Peyer's patch (tissue), 4 donors: ENCODE results near the gene PTPRM. TPM values are rescaled to one million over a fixed set of nuclear protein-coding genes. Genes with fewer than 3 reads are reported as not detected.

Source experiments
- DNase-seq, 3 donors: peaks; one replicate each; pipeline ENCODE4 v3.0.0-alpha.2; 2017 to 2019
- H3K27ac ChIP-seq, 4 donors: fragments of 200-600 bp; sonication (generic); one replicate each; pipeline ENCODE4 v1.5.1; 2016 to 2019
- H3K27me3 ChIP-seq, 2 donors: fragments of 200-600 bp; sonication (generic); one replicate each; pipeline ENCODE4 v1.5.1; 2019
- H3K36me3 ChIP-seq, 3 donors: fragments of 200-600 bp; sonication (generic); one replicate each; pipeline ENCODE4 v1.5.1; 2016 to 2019
- H3K4me1 ChIP-seq, 4 donors: fragments of 200-600 bp; sonication (generic); one replicate each; pipeline ENCODE4 v1.5.1; 2016 to 2019
- H3K4me3 ChIP-seq, 4 donors: fragments of 200-600 bp; sonication (generic); 1 replicate in 3 of 4; 2 replicates in 1 of 4; pipeline ENCODE4 v1.5.1; 2016 to 2019; ENCODE audit warnings: mild to moderate bottlenecking in 1 of 4
- H3K9me3 ChIP-seq, 4 donors: fragments of 200-600 bp; sonication (generic); one replicate each; pipeline ENCODE4 v1.5.1; 2016 to 2019; ENCODE audit warnings: mild to moderate bottlenecking in 1 of 4
- POLR2A ChIP-seq, 2 donors: fragments of 450-650 bp; IDR thresholded peaks; one replicate each; pipeline ENCODE4 v1.5.1; 2017; ENCODE audit warnings: antibody characterized with exemption in 2 of 2, mild to moderate bottlenecking in 2 of 2, moderate library complexity in 2 of 2
- total RNA-seq, 4 donors: library from RNA; depleted of rRNA; stranded (reverse); fragments of >200 nt; gene quantifications; one replicate each; pipeline ENCODE4 v1.1.0, GENCODE V29; 2016
- TF ChIP-seq, protein P1 (sequence below), 6 experiments: fragments of 450-650 bp in 4 of 6; fragments of 200-600 bp in 2 of 6; sonication (generic) in 1 of 6; IDR thresholded peaks; one replicate each; pipeline ENCODE4 v1.5.1; 2017 to 2019; ENCODE audit warnings: antibody characterized with exemption in 6 of 6, mild to moderate bottlenecking in 3 of 6, moderate library complexity in 1 of 6

The PTPRM gene
- total RNA-seq, 4 donors from 2014 or later: 39.6 to 211 (median 80.3) TPM

DNA sequence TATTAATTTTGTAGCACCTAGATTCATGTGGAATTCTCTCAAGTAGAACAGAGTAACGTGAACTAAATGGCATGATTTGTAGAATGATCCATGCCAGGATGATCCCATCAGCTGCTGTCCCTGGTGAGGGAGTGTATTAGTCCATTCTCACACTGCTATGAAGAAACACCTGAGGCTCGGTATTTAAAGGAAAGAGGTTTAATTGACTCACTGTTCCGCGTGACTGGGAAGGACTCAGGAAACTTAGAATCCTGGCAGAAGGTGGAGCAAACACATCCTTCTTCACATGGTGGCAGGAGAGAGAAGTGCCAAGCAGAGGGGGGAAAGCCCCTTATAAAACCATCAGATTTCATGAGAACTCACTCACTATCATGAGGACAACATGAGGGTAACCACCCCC lies 312.6 kb downstream of the PTPRM start:
- Histone ChIP-seq H3K36me3 (no peaks in the 10 kb centered on the region), H3K27ac (no peak overlapping the region)
- TF ChIP-seq, protein P1, sequence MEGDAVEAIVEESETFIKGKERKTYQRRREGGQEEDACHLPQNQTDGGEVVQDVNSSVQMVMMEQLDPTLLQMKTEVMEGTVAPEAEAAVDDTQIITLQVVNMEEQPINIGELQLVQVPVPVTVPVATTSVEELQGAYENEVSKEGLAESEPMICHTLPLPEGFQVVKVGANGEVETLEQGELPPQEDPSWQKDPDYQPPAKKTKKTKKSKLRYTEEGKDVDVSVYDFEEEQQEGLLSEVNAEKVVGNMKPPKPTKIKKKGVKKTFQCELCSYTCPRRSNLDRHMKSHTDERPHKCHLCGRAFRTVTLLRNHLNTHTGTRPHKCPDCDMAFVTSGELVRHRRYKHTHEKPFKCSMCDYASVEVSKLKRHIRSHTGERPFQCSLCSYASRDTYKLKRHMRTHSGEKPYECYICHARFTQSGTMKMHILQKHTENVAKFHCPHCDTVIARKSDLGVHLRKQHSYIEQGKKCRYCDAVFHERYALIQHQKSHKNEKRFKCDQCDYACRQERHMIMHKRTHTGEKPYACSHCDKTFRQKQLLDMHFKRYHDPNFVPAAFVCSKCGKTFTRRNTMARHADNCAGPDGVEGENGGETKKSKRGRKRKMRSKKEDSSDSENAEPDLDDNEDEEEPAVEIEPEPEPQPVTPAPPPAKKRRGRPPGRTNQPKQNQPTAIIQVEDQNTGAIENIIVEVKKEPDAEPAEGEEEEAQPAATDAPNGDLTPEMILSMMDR (IDR thresholded peaks at IDR 0.05): no peak
- no peak for TF ChIP-seq POLR2A (IDR thresholded peaks at IDR 0.05)

DNA sequence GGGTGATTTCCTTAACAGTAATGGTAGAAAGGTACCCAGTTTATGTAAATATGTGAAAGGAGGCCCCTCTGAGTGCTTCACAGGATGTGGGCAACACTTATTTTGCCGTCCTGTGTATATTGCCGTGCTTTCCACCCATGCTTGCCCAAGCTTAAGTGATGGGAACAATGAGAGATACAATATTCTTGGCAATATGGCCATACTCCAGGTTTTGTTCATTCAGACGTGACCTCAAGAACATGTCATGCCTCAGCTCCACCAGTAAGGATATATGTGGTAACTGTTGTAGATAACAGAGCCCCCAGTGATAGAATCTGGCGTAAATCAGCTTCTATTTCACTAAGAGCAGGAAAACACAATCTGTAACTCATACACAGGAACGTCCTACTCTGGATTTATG lies 318.7 kb downstream of the PTPRM start:
- TF ChIP-seq, protein P1 (IDR thresholded peaks at IDR 0.05): no peak
- TF ChIP-seq POLR2A (IDR thresholded peaks at IDR 0.05): no peak
- no peak overlapping the region for H3K27ac ChIP-seq
- H3K9me3 ChIP-seq: no peaks in the 10 kb centered on the region
- H3K4me3 ChIP-seq: no peak overlapping the region
- H3K36me3 ChIP-seq: no peaks in the 10 kb centered on the region
- no peaks in the 10 kb centered on the region for H3K27me3 ChIP-seq
- no peaks in the 10 kb centered on the region for H3K4me1 ChIP-seq
- no peak for DNase-seq

More for the DNA sequence above, 312.6 kb downstream of the PTPRM start:
- H3K9me3 ChIP-seq: no peaks in the 10 kb centered on the region
- H3K4me3 ChIP-seq: no peak overlapping the region
- H3K27me3 ChIP-seq: no peaks in the 10 kb centered on the region
- no peak for DNase-seq
- H3K4me1 ChIP-seq: peaks cover 0 to 10% (median 0%) of the 10 kb centered on the region in 4 donors

DNA sequence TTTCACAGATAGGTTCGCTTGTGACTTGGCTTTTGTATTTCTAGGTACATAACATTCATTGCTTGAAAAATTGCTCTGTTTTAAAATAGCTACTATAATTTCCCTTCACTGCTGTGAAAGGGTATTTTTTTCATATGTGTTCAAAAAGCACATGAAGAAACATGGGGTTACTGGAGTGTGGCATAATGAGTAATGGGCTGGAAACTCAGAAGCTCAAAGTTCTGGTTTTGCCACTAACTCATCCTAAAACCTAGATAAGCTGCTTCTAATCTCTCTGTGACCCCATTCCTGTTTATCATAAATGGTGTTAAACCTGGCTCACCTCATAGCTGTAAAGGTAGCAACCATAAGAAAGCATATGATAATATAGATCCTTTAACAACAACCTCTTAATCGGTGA lies 319.3 kb downstream of the PTPRM start:
- Histone ChIP-seq H3K9me3 (no peaks in the 10 kb centered on the region), H3K27me3 (no peaks in the 10 kb centered on the region), H3K27ac (no peak overlapping the region), H3K4me3 (no peak overlapping the region), H3K4me1 (no peaks in the 10 kb centered on the region), H3K36me3 (no peaks in the 10 kb centered on the region)
- DNase-seq: no peak
- TF ChIP-seq POLR2A (IDR thresholded peaks at IDR 0.05): no peak
- TF ChIP-seq, protein P1 (IDR thresholded peaks at IDR 0.05): no peak

DNA sequence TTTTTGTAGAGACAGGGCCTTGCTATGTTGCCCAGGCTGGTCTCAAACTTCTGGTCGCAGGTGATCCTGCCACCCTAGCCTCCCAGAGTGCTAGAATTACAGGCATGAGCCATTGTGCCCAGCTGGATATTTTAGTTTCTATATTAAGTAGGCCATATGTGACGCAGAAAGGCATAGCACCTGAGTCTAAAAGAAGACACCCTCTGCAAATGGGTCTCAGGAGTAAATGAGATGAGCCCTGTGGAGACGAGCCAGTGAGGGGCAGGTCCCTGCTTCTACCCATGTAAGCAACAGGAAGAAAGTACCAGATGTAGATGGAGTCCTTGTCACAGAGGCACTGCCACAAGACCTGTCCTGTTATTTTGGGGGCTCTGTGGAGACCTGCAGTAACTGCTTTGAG lies 322.4 kb downstream of the PTPRM start:
- H3K4me1 ChIP-seq: no peaks in the 10 kb centered on the region
- H3K4me3 ChIP-seq: no peak overlapping the region
- TF ChIP-seq POLR2A (IDR thresholded peaks at IDR 0.05): no peak
- TF ChIP-seq, protein P1 (IDR thresholded peaks at IDR 0.05): no peak
- no peak for DNase-seq
- H3K36me3 ChIP-seq: no peaks in the 10 kb centered on the region
- H3K27ac ChIP-seq: no peak overlapping the region
- no peaks in the 10 kb centered on the region for H3K27me3 ChIP-seq
- no peaks in the 10 kb centered on the region for H3K9me3 ChIP-seq

DNA sequence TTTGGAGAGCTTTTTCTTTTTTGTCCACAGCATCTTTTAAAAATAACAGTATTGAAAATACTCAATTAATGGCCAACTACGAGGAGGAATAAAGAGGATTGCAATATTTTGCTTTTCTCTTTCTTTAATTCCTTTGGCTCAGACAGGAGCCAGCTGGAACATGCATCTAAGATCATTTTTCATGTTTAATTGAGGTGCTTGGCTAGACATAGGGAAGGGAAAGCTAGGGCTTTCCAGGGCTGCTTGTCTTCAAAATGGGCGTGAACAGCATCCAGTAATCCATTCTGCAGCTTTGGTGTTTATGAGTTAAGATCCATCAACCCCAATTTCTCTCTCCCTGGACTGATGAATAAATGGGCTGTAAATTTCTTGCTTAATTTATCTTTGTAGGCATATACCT lies 323.0 kb downstream of the PTPRM start:
- H3K9me3 ChIP-seq: no peaks in the 10 kb centered on the region
- H3K4me1 ChIP-seq: no peaks in the 10 kb centered on the region
- no peak overlapping the region for H3K4me3 ChIP-seq
- DNase-seq: no peak
- H3K36me3 ChIP-seq: no peaks in the 10 kb centered on the region
- H3K27me3 ChIP-seq: no peaks in the 10 kb centered on the region
- TF ChIP-seq, protein P1 (IDR thresholded peaks at IDR 0.05): no peak
- TF ChIP-seq POLR2A (IDR thresholded peaks at IDR 0.05): no peak
- no peak overlapping the region for H3K27ac ChIP-seq

DNA sequence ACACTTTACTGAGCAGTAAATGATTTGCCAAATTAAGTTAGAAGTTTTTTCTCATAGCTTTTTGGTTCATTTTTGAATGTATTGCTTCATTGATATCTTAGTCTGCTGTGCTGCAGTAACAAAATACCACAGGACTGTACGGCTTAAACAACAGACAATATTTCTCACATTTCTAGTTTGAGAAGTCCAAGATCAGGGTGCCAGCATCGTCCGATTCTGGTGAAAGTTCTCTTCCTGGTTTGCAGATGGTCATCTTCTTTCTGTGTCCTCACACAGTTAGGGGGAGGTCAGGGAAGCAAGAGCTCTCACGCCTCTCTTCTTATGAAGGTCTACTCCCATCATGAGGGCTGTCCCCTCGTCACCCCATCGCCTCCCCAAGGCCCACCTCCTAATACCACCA lies 325.4 kb downstream of the PTPRM start:
- Histone ChIP-seq H3K4me3 (no peak overlapping the region), H3K4me1 (no peaks in the 10 kb centered on the region), H3K9me3 (no peaks in the 10 kb centered on the region), H3K27ac (no peak overlapping the region), H3K36me3 (no peaks in the 10 kb centered on the region), H3K27me3 (no peaks in the 10 kb centered on the region)
- DNase-seq: no peak
- TF ChIP-seq POLR2A (IDR thresholded peaks at IDR 0.05): no peak
- TF ChIP-seq, protein P1 (IDR thresholded peaks at IDR 0.05): no peak
